ENCODE measurements around the gene NKAIN2. TPM values are rescaled to one million over a fixed set of nuclear protein-coding genes. Genes with fewer than 3 reads are reported as not detected.
"Not testable (repeated sequence)": the region's sequence is repeated elsewhere in the genome, so short reads cannot be mapped to it uniquely, and the experiment has no call there.

The NKAIN2 gene
- polyA plus RNA-seq, 2 donors: 0.02 TPM; not detected in 1

DNA sequence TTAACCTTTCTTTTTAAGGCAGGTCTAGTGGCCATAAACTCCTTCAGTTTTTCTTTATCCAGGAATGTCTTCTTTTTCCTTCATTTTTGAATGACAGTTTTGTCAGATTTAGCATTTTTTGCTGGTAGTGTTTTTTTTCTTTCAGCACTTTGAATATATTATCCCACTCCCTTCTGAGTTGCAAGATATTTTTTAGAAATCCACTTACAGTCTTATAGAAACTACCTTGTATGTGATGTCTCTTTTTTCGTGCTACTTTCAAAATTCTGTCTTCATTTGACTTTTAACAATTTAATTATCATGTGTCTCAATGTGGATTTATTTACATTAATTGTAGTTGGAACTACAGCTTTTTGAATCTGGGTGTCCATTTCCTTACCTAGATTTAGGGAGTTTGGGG is 874.2 kb downstream of the NKAIN2 start:
- H3K27ac ChIP-seq (ENCODE audit: low read depth in 2 of 2, low read length in 1 of 2): no peak overlapping the region
- no peaks in the 10 kb centered on the region for H3K9me3 ChIP-seq (ENCODE audit: control insufficient read depth in 2 of 2, insufficient read depth in 1 of 2, low read depth in 1 of 2, low read length in 1 of 2)
- H3K4me3 ChIP-seq (ENCODE audit: low read depth in 1 of 2, low read length in 2 of 2): no peak overlapping the region
- WGBS, 2 donors: 0 to 17% methylated on average over 1 of the region's 1 CpG
- no peaks in the 10 kb centered on the region for H3K27me3 ChIP-seq (ENCODE audit: control insufficient read depth in 1 of 2, insufficient read depth in 2 of 2, low read length in 2 of 2)
- no peaks in the 10 kb centered on the region for H3K4me1 ChIP-seq (ENCODE audit: control insufficient read depth in 2 of 2, insufficient read depth in 2 of 2, low read length in 1 of 2)
- no peaks in the 10 kb centered on the region for H3K36me3 ChIP-seq (ENCODE audit: control insufficient read depth in 2 of 2, insufficient read depth in 2 of 2, low read length in 1 of 2)

DNA sequence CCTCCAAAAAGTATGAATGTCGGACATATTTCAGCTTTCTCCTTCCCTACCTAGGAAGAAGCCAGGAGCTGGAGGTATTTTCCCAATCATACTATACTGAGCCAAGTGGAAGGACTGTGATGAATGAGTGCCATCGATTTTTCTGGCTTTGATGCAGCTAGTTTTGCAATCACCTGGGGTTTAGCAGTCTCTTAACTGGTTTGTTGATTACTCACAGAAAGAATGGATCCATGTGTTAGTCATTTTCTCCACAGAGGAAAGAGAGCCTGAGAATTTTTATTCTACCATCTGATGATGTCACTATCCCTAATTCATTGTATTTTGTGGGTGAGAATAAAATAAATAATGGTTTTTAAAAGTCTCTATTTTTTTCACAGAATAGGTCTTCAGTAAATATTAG is 875.7 kb downstream of the NKAIN2 start:
- WGBS, 2 donors: 66 to 77% methylated on average over 2 of the region's 2 CpGs
- H3K4me1 ChIP-seq (ENCODE audit: control insufficient read depth in 2 of 2, insufficient read depth in 2 of 2, low read length in 1 of 2): no peaks in the 10 kb centered on the region
- no peak overlapping the region for H3K4me3 ChIP-seq (ENCODE audit: low read depth in 1 of 2, low read length in 2 of 2)
- H3K9me3 ChIP-seq (ENCODE audit: control insufficient read depth in 2 of 2, insufficient read depth in 1 of 2, low read depth in 1 of 2, low read length in 1 of 2): no peaks in the 10 kb centered on the region
- H3K27ac ChIP-seq (ENCODE audit: low read depth in 2 of 2, low read length in 1 of 2): no peak overlapping the region
- H3K36me3 ChIP-seq (ENCODE audit: control insufficient read depth in 2 of 2, insufficient read depth in 2 of 2, low read length in 1 of 2): no peaks in the 10 kb centered on the region
- H3K27me3 ChIP-seq (ENCODE audit: control insufficient read depth in 1 of 2, insufficient read depth in 2 of 2, low read length in 2 of 2): no peaks in the 10 kb centered on the region

DNA sequence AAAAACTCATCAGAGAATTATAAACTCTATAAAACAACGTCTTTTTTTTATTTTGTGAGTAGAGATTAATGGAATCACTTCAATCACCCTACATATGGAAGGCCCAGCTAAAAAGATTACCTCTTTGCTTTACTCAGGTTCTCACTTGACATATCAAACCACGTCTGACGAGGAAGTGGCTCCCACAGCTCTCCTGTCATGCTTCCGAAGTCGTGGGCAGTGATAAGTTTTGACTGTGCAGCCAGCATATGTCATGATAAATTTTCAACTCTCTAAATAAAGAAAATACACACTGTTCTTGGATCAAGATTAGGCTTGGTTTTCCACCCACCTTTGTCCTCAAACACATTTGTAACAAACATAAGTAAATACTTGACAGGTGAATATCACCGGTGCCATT is 879.1 kb downstream of the NKAIN2 start:
- WGBS, 2 donors: 69 to 75% methylated on average over 6 of the region's 6 CpGs
- H3K9me3 ChIP-seq (ENCODE audit: control insufficient read depth in 2 of 2, insufficient read depth in 1 of 2, low read depth in 1 of 2, low read length in 1 of 2): no peaks in the 10 kb centered on the region
- no peaks in the 10 kb centered on the region for H3K4me1 ChIP-seq (ENCODE audit: control insufficient read depth in 2 of 2, insufficient read depth in 2 of 2, low read length in 1 of 2)
- no peaks in the 10 kb centered on the region for H3K27me3 ChIP-seq (ENCODE audit: control insufficient read depth in 1 of 2, insufficient read depth in 2 of 2, low read length in 2 of 2)
- H3K27ac ChIP-seq (ENCODE audit: low read depth in 2 of 2, low read length in 1 of 2): no peak overlapping the region
- H3K4me3 ChIP-seq (ENCODE audit: low read depth in 1 of 2, low read length in 2 of 2): no peak overlapping the region
- no peaks in the 10 kb centered on the region for H3K36me3 ChIP-seq (ENCODE audit: control insufficient read depth in 2 of 2, insufficient read depth in 2 of 2, low read length in 1 of 2)

DNA sequence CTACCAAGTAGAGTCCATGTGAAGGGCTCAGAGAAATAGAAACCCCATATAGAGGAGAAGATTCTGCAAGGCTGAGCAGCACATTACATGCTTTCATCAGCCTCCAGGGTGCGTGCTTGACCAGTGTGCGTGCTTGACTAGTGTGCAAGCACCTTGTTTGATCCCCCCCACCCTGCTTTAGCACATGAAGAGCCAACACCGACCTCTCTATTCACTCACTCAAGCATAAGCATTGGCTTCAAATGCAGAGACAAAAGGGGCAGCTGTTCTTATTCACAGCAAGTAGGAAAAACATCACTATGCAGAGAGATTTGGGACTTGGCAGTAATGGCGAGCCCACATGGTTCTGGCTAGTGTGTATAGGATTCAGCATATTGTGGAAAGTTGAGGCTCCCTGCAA is 879.8 kb downstream of the NKAIN2 start:
- H3K4me1 ChIP-seq (ENCODE audit: control insufficient read depth in 2 of 2, insufficient read depth in 2 of 2, low read length in 1 of 2): no peaks in the 10 kb centered on the region
- no peak overlapping the region for H3K27ac ChIP-seq (ENCODE audit: low read depth in 2 of 2, low read length in 1 of 2)
- 61 to 68% methylated on average over 4 of the region's 4 CpGs for WGBS, 2 donors
- H3K27me3 ChIP-seq (ENCODE audit: control insufficient read depth in 1 of 2, insufficient read depth in 2 of 2, low read length in 2 of 2): no peaks in the 10 kb centered on the region
- no peaks in the 10 kb centered on the region for H3K36me3 ChIP-seq (ENCODE audit: control insufficient read depth in 2 of 2, insufficient read depth in 2 of 2, low read length in 1 of 2)
- H3K4me3 ChIP-seq (ENCODE audit: low read depth in 1 of 2, low read length in 2 of 2): no peak overlapping the region
- H3K9me3 ChIP-seq (ENCODE audit: control insufficient read depth in 2 of 2, insufficient read depth in 1 of 2, low read depth in 1 of 2, low read length in 1 of 2): no peaks in the 10 kb centered on the region

DNA sequence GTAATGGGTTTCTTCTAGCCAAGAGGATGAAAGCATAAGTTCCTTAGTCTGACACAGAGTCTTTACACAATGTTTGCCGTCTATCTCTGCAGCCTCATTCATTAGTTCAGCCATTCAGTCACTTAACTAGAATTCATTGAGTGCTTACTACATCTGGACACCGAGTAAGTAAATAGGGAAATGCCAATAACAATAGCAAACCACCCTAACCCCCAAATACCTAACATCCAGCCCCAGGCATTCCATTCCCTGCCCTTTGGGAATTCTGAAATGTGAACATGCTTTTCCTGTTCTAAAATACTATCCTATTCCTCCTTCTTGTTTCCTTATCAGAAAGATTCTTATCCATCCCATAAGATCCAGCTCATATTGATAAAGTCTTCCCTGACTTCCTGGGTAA is 881.0 kb downstream of the NKAIN2 start:
- no peaks in the 10 kb centered on the region for H3K27me3 ChIP-seq (ENCODE audit: control insufficient read depth in 1 of 2, insufficient read depth in 2 of 2, low read length in 2 of 2)
- no peaks in the 10 kb centered on the region for H3K4me1 ChIP-seq (ENCODE audit: control insufficient read depth in 2 of 2, insufficient read depth in 2 of 2, low read length in 1 of 2)
- no peaks in the 10 kb centered on the region for H3K9me3 ChIP-seq (ENCODE audit: control insufficient read depth in 2 of 2, insufficient read depth in 1 of 2, low read depth in 1 of 2, low read length in 1 of 2)
- H3K4me3 ChIP-seq (ENCODE audit: low read depth in 1 of 2, low read length in 2 of 2): no peak overlapping the region
- WGBS, 2 donors: 56 to 70% methylated on average over 2 of the region's 2 CpGs
- H3K27ac ChIP-seq (ENCODE audit: low read depth in 2 of 2, low read length in 1 of 2): no peak overlapping the region
- H3K36me3 ChIP-seq (ENCODE audit: control insufficient read depth in 2 of 2, insufficient read depth in 2 of 2, low read length in 1 of 2): no peaks in the 10 kb centered on the region

DNA sequence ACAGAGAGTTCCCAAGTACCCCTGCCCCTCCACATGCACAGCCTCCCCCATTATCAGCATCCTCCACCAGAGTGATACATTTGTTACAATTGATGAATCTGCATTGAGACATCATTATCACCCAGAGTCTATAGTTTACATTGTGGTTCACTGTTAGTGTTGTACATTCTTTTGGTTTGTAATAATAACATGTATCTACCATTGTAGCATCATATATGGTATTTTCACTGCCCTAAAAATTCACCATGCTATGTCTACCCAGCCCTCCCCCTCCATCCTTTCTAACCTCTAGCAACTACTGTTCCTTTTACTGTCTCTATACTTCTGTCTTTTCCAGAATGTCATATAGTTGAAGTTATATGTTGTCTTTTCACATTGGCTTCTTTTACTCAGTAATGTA is 884.7 kb downstream of the NKAIN2 start:
- no peaks in the 10 kb centered on the region for H3K27me3 ChIP-seq (ENCODE audit: control insufficient read depth in 1 of 2, insufficient read depth in 2 of 2, low read length in 2 of 2)
- H3K36me3 ChIP-seq (ENCODE audit: control insufficient read depth in 2 of 2, insufficient read depth in 2 of 2, low read length in 1 of 2): no peaks in the 10 kb centered on the region
- no peaks in the 10 kb centered on the region for H3K9me3 ChIP-seq (ENCODE audit: control insufficient read depth in 2 of 2, insufficient read depth in 1 of 2, low read depth in 1 of 2, low read length in 1 of 2)
- H3K27ac ChIP-seq (ENCODE audit: low read depth in 2 of 2, low read length in 1 of 2): no peak overlapping the region
- no peak overlapping the region for H3K4me3 ChIP-seq (ENCODE audit: low read depth in 1 of 2, low read length in 2 of 2)
- no peaks in the 10 kb centered on the region for H3K4me1 ChIP-seq (ENCODE audit: control insufficient read depth in 2 of 2, insufficient read depth in 2 of 2, low read length in 1 of 2)

DNA sequence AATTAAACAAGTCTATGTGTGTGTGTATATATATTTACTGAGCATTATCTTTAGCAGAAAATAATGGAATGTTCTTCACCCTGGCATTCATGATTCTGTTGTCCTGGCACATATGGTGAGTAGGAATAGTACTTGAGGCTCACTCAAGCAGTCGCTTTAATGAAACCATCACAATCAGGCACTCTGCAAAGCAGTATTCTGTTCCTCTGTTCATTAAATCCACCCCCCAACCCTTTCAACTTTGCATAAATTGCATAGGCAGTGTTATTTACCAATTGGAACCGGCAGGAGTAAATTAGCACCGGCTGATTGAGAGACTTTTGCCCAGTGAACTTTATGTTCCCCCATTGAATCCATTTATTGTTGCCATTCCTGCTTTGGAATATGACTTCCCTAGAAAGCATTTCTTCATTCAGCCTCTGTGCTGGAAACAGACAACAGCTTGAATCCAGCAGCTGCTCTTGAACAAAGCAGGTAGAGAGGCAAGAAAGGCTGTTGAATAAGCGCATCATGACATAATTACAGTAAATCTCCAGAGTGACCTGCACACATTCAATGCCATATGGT is 890.6 kb downstream of the NKAIN2 start:
- Histone ChIP-seq H3K27me3 (ENCODE audit: control insufficient read depth in 1 of 2, insufficient read depth in 2 of 2, low read length in 2 of 2) (no peaks in the 10 kb centered on the region), H3K9me3 (ENCODE audit: control insufficient read depth in 2 of 2, insufficient read depth in 1 of 2, low read depth in 1 of 2, low read length in 1 of 2) (no peaks in the 10 kb centered on the region), H3K36me3 (ENCODE audit: control insufficient read depth in 2 of 2, insufficient read depth in 2 of 2, low read length in 1 of 2) (no peaks in the 10 kb centered on the region), H3K4me3 (ENCODE audit: low read depth in 1 of 2, low read length in 2 of 2) (no peak overlapping the region), H3K4me1 (ENCODE audit: control insufficient read depth in 2 of 2, insufficient read depth in 2 of 2, low read length in 1 of 2) (no peaks in the 10 kb centered on the region), H3K27ac (ENCODE audit: low read depth in 2 of 2, low read length in 1 of 2) (no peak overlapping the region)
- 85 to 86% methylated on average over 4 of the region's 4 CpGs for WGBS, 2 donors

DNA sequence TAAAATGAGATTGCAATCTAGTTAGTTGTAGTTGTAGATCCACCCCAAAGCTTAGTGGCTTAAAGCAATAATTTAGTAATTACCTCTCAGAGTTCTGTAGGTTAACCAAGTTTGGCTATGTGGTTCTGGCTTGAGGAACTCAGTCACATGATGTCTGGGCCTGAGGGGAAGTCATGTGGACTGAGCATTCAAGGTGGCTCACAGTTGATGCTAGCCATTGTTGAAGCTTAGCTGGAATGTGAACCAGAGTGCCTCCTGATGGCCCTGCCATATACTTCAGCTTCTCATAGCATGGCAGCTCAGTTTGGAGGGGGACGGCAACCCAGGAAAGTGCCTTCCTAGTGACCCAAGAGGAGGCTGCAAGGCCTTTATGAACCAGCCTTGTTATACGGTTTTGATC is 895.4 kb downstream of the NKAIN2 start:
- Histone ChIP-seq H3K4me1 (ENCODE audit: control insufficient read depth in 2 of 2, insufficient read depth in 2 of 2, low read length in 1 of 2) (no peaks in the 10 kb centered on the region), H3K27ac (ENCODE audit: low read depth in 2 of 2, low read length in 1 of 2) (no peak overlapping the region), H3K27me3 (ENCODE audit: control insufficient read depth in 1 of 2, insufficient read depth in 2 of 2, low read length in 2 of 2) (no peaks in the 10 kb centered on the region), H3K36me3 (ENCODE audit: control insufficient read depth in 2 of 2, insufficient read depth in 2 of 2, low read length in 1 of 2) (no peaks in the 10 kb centered on the region), H3K9me3 (ENCODE audit: control insufficient read depth in 2 of 2, insufficient read depth in 1 of 2, low read depth in 1 of 2, low read length in 1 of 2) (no peaks in the 10 kb centered on the region), H3K4me3 (ENCODE audit: low read depth in 1 of 2, low read length in 2 of 2) (no peak overlapping the region)
- 86 to 92% methylated on average over 2 of the region's 2 CpGs for WGBS, 2 donors

DNA sequence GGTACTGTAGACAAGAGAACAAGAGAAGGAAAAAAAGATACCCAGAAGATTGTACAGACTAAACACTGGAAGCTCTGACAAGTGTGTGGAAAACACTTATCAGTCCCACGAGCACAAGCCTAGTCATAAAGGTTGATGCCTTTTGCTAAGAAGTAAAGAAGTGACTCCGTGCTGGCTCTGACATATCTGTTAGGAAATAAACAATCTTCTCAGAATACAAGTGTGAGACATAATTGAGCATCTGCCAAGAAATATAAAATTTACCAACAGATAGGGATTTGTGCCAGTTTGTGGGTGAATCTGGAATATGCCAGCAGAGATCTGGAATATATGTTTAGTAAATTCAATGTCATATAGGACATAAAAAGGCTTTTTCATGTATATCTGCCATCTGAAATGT is 899.9 kb downstream of the NKAIN2 start:
- H3K27me3 ChIP-seq (ENCODE audit: control insufficient read depth in 1 of 2, insufficient read depth in 2 of 2, low read length in 2 of 2): no peaks in the 10 kb centered on the region
- H3K36me3 ChIP-seq (ENCODE audit: control insufficient read depth in 2 of 2, insufficient read depth in 2 of 2, low read length in 1 of 2): no peaks in the 10 kb centered on the region
- no peaks in the 10 kb centered on the region for H3K4me1 ChIP-seq (ENCODE audit: control insufficient read depth in 2 of 2, insufficient read depth in 2 of 2, low read length in 1 of 2)
- WGBS, 2 donors: 68 to 70% methylated on average over 2 of the region's 2 CpGs
- no peak overlapping the region for H3K4me3 ChIP-seq (ENCODE audit: low read depth in 1 of 2, low read length in 2 of 2)
- H3K27ac ChIP-seq (ENCODE audit: low read depth in 2 of 2, low read length in 1 of 2): no peak overlapping the region
- no peaks in the 10 kb centered on the region for H3K9me3 ChIP-seq (ENCODE audit: control insufficient read depth in 2 of 2, insufficient read depth in 1 of 2, low read depth in 1 of 2, low read length in 1 of 2)

DNA sequence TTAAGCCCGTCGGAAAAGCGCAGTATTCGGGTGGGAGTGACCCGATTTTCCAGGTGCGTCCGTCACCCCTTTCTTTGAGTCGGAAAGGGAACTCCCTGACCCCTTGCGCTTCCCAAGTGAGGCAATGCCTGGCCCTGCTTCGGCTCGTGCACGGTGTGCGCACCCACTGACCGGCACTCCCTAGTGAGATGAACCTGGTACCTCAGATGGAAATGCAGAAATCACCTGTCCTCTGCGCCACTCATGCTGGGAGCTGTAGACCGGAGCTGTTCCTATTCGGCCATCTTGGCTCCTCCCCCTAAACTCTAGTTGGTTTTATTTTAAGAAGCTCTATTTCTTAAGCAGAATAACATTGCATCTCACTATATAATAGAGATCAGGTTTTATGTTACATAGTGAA is 908.9 kb downstream of the NKAIN2 start:
- H3K27ac ChIP-seq (ENCODE audit: low read depth in 2 of 2, low read length in 1 of 2); H3K4me3 ChIP-seq (ENCODE audit: low read depth in 1 of 2, low read length in 2 of 2); H3K36me3 ChIP-seq (ENCODE audit: control insufficient read depth in 2 of 2, insufficient read depth in 2 of 2, low read length in 1 of 2); H3K27me3 ChIP-seq (ENCODE audit: control insufficient read depth in 1 of 2, insufficient read depth in 2 of 2, low read length in 2 of 2); H3K9me3 ChIP-seq (ENCODE audit: control insufficient read depth in 2 of 2, insufficient read depth in 1 of 2, low read depth in 1 of 2, low read length in 1 of 2); H3K4me1 ChIP-seq (ENCODE audit: control insufficient read depth in 2 of 2, insufficient read depth in 2 of 2, low read length in 1 of 2): not testable (repeated sequence)
- 95 to 97% methylated on average over 13 of the region's 17 CpGs for WGBS, 2 donors
